Astrocyte (in vitro differentiated cells and primary cell): ENCODE data around the gene CRYGA.

Experiments
- EZH2 ChIP-seq: IDR thresholded peaks from 2 replicates; pipeline ENCODE4 v1.6.1; 2012; ENCODE audit warnings: mild to moderate bottlenecking, low read length, inconsistent platforms; ENCODE audit not compliant: insufficient read depth
- TF ChIP-seq, protein P1 (sequence below): IDR thresholded peaks from 2 replicates; pipeline ENCODE4 v1.5.1; 2011; ENCODE audit warnings: low read depth, mild to moderate bottlenecking, inconsistent platforms, low read length, moderate library complexity; ENCODE audit not compliant: insufficient read depth

GRCh38 chr2:208147759-208148158 lies 15.6 kb downstream of the CRYGA start:
- TF ChIP-seq, protein P1, sequence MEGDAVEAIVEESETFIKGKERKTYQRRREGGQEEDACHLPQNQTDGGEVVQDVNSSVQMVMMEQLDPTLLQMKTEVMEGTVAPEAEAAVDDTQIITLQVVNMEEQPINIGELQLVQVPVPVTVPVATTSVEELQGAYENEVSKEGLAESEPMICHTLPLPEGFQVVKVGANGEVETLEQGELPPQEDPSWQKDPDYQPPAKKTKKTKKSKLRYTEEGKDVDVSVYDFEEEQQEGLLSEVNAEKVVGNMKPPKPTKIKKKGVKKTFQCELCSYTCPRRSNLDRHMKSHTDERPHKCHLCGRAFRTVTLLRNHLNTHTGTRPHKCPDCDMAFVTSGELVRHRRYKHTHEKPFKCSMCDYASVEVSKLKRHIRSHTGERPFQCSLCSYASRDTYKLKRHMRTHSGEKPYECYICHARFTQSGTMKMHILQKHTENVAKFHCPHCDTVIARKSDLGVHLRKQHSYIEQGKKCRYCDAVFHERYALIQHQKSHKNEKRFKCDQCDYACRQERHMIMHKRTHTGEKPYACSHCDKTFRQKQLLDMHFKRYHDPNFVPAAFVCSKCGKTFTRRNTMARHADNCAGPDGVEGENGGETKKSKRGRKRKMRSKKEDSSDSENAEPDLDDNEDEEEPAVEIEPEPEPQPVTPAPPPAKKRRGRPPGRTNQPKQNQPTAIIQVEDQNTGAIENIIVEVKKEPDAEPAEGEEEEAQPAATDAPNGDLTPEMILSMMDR, result no peak
- no peak for TF ChIP-seq EZH2
